ENCODE results near the gene FBXO40.

DNA sequence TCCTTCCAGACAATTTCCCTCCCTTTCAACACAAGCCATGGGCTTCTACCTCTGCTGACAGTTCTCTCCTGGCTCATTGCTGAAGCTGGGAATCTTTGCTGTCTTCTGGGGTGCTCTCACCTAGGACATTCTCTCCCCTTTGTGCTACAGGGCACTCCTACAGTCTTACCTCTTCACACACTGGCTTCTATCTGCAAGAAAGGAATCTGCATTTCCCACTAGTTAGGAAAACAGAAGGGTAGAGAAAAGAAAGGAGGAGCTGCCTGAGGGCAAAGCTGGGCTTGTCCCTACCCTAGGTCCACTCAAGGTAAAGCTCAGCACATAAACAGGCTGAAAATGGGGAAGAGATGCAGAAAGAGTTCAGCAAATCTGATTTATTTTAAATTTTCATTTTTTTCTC lies 31.0 kb upstream of the FBXO40 start:
- TF ChIP-seq, protein P1, sequence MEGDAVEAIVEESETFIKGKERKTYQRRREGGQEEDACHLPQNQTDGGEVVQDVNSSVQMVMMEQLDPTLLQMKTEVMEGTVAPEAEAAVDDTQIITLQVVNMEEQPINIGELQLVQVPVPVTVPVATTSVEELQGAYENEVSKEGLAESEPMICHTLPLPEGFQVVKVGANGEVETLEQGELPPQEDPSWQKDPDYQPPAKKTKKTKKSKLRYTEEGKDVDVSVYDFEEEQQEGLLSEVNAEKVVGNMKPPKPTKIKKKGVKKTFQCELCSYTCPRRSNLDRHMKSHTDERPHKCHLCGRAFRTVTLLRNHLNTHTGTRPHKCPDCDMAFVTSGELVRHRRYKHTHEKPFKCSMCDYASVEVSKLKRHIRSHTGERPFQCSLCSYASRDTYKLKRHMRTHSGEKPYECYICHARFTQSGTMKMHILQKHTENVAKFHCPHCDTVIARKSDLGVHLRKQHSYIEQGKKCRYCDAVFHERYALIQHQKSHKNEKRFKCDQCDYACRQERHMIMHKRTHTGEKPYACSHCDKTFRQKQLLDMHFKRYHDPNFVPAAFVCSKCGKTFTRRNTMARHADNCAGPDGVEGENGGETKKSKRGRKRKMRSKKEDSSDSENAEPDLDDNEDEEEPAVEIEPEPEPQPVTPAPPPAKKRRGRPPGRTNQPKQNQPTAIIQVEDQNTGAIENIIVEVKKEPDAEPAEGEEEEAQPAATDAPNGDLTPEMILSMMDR (conservative IDR thresholded peaks at IDR 0.05; ENCODE audit: low read depth in 2 of 2), result no peak
- TF ChIP-seq, protein P2, sequence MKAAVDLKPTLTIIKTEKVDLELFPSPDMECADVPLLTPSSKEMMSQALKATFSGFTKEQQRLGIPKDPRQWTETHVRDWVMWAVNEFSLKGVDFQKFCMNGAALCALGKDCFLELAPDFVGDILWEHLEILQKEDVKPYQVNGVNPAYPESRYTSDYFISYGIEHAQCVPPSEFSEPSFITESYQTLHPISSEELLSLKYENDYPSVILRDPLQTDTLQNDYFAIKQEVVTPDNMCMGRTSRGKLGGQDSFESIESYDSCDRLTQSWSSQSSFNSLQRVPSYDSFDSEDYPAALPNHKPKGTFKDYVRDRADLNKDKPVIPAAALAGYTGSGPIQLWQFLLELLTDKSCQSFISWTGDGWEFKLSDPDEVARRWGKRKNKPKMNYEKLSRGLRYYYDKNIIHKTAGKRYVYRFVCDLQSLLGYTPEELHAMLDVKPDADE (IDR thresholded peaks at IDR 0.05), result no peak

All from GM23338 (cell line).